Glomerular endothelial cell (primary cell): ENCODE measurements around the gene CCDC197. TPM values are rescaled to one million over a fixed set of nuclear protein-coding genes. Genes with fewer than 3 reads are reported as not detected.

ENCODE experiments used
- DNase-seq: peaks from one replicate; pipeline ENCODE4 v3.0.0-alpha.2; 2011; ENCODE audit warnings: low read depth, low spot score; ENCODE audit errors: extremely low read depth
- total RNA-seq: library from RNA; depleted of rRNA; stranded (reverse); fragments of >200 nt; gene quantifications from 2 replicates; pipeline ENCODE4 v1.2.3, GENCODE V29; 2015

The CCDC197 gene
- total RNA-seq, 1 donor from 2014 or later, result not detected

DNA sequence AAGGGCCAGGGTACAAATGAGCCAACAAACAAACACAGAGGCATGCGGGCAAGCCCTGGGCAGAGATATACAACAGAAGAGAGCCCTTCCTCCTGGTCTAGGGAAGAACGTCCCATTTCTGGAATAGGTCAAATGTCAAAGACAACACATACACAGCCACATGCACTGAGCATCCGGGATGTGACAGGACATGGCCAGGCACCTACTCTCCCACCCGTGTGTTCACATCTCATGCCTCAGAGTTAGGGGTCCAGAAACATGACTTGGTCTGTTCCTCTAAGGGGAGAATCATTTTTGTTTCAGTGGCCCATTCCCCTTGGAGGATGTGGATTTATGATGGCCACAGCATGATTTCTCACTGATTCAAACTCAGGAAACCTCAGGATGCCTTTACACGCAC is 19.9 kb upstream of the CCDC197 start:
- DNase-seq, result no peak

DNA sequence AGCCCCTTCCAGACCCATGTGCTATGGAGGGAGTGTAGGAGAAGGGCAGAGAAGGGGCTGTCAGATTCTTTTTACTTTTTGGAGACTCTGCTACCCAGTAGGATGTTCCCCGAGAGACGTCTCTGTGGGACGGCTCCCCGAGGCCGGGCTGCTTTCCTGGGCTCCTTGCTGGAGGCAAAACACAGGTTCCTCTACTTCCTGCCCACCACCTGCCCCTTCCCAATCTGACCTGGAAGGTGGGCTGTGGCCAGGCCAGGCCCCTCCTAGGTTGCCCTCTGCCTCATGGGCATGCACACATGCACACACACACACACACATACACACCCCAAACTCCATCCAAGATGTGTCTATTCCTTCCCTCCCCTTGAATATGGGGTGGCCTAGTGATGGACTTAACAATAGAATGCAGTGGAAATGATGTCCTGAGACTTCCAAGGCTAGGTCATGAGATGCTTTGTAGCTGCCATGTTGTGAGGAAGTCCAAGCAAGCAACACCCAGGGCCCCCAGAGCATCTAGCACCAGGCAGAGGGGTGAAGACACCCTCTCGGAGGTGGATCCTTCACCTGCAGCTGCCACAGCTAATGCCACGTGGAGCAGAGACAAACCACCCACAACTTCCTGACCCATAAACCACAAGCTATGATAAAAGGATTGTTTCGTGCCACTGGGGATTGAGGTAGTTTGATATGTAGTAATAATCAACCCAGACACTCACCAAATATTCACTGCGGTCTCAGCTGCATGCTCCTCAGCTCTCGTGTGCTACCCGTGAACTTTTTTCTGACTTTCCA is 19.1 kb upstream of the CCDC197 start:
- no peak for DNase-seq

DNA sequence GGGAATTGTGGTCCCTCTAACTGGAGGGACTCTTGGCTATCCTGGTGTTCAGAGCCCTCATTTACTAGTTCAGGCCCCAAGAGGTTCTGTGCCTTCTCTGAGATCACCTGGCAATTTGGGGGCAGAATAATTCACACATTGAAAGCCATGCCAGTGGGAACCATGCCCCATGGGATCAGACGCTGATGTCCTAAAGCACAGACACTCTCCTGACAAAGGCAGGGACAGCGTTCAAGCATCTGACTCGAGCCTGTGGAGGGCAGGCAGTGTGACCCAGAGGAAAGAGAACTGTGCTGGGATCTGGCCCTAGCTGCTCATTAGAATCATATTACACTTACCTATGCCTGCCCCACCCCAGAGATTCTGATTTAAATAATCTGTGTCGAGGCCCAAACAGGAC is 18.4 kb upstream of the CCDC197 start:
- DNase-seq, result no peak

DNA sequence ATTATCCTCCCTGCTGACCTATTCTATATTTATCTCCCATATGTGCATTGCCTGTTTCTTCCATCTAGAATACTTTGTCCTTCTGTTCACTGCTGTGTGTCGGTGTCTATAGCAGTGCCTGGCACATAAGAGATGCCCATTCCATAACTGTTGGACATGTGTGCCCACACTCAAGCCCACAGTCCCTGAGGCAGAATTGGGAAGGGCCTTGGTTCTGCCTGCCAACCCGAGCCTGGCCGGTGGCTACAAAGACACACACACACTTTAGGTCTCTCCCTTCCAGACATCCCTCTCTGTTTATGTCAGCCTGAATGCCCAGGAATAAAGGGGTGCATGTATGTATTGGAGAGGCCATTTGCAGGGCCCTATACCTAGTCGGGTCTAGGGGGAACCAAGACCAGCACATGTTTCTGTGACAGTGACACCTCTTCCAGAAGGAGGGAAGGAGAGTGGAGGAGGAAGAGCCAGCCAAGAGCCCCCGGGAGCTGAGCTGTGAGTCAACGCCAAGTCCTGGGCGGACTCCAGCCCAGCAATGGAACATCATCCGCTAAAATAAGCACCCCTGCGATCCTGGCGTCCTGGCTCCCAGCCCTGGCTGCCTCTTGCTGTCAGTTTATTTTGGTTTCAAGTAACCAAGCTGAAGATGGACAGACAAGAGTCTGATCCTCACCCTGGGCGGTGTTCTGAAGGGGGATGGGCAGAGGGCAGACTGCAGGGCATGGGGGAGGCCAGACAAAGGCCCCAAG is 16.5 kb upstream of the CCDC197 start:
- no peak for DNase-seq

DNA sequence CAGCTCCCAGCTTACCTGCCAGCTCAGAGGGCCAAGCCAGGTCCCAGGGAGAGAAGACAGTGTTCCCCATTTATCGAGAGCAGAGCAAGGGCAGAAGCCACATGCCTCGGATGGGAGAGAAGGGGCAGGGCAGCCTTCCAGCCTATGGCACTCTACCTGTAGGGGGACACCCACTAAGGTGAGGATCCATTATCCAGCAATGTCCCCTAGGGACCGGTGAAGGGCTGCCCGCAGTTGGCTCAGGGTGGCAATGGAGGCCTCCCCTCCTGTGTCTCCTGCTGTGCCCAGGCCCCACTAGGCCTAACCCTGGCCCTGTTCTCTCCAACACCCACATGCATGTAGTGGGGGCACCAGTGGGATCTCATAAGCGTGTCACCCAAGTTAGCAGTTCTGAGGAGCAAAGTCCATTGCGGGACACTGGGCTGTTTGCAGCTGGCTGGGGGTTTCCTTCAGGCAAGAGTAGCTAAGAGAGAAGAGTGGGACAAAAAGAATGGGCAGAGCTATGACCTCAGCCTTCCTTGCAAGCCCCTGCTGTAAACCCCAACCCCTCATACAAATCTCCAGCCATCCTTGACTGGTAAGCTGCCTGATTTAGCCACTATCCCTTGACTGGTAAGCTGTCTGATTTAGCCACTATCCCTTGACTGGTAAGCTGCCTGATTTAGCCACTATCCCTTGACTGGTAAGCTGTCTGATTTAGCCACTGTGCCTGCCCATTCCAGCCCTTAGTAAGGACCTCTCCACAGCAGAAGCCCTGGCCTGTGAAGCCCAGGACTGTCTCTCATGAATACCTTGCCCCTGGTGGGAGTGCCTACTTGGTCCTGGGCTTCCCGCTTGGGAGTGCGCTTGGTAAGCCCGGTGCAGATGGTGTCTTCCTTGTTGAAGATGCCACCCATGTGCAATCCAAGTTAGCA is 15.5 kb upstream of the CCDC197 start:
- DNase-seq, result no peak

DNA sequence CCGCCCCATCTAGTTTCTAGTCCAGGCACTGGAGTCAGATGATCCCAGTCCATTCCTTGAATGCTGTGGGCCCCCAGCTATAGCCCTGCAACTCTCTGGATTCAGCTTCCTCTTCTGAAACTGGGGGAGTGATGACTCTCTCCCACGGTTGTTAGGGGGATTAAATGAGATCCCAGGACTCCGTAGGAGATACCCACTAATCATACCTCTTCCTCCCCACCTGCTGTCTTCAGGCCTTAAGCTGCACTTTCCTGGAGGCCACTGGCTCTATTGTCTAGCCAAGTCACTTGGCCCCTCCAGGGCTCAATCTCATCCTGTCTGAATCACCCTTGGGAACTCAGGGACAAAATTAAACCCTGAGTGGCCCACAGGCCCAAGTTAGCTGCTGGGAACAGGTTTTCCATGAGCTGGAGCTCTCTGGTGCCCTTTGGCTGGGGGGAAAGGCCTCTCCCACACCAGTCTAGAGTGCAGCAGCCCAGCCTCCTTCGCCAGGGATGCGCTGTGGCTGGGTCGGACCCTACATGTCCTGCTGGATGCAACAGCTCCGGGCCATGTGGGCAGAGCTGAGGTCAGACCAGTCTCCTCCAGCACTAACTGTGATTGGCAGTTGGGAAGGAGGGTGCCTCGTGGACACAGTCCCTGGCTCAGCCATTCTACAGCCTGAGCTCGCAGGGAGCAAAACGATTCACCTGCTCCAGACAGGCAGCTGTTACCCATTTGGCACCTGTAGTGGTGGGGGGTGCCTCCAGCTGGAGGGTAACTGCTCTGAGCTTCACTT is 14.7 kb upstream of the CCDC197 start:
- no peak for DNase-seq

DNA sequence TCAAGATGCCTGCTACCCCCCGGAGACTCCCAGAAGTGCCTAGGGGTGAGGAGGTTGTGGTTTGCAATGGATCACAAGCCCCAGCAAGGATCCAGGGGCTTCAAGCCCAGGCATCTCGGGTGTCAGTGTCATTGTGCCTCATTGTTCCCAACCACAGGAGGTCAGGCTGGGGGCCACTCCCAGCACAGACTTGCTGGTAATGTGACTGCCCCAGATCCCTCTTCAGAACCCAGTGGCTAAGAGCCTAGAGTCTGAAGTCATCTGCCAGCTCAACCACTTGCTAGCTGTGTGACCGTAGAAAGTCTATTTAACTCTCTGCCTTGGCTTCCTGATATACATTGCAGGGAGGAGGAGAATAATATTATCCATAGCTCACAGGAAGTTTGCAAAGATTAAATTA is 13.0 kb upstream of the CCDC197 start:
- no peak for DNase-seq

DNA sequence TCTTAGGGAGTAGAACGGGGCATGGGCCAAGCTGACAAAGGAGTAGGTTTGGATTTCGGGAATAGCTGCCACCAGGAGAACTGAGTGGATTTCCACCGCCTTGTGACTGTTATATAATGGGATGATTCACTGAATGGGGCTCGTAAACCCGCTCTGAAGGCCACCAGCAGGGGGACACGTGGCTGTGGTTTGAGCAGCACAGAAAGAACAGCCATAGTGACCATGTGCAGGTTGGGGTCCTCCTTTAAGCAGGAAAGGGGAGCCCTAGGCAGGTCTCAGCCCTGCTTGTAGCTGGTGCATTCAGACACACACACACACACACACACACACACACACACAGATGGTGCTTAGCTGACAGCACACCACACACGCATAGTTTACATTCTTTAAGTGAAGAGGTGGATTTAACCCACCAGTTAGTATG is 12.1 kb upstream of the CCDC197 start:
- no peak for DNase-seq

DNA sequence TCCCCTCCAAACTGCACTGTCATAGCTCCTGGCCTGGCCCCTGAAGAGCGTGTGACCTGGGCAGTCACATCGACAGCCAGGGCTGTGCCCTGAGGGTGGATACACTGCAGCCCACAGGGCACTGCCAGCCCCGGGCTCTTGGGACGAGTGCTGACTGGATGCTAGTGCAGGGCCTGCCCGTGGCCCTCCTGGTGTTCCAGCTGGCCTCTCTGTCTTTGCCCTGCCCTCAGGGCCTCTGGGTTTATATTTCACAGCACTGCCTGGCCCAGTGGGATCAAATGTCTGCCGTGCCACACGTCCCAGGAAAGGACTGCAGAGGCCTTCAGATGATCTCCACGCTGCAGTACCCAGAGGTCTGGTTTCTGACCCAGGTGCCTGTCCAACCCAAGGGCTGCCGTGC is 10.1 kb upstream of the CCDC197 start:
- DNase-seq, result no peak

DNA sequence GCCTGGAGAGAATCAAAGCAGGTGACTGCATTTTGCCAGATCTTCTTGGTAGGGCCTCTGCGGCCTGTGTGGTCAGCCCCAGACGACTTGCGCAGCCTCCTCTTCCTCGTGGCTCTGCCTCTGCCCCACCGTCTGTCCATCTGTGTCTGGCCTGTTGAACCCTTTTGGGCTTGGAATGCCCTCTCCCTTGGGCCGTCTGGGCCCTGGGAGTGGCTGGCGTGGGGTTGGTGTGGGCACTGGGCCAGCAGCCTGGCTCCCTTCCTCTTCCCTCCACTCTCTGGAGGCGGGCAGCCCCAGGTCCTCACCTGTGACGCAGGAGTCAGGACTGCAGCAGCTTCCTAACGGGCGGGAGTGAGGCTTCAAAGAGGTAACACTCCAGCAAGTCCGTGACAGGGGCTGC is 9.7 kb upstream of the CCDC197 start:
- no peak for DNase-seq

DNA sequence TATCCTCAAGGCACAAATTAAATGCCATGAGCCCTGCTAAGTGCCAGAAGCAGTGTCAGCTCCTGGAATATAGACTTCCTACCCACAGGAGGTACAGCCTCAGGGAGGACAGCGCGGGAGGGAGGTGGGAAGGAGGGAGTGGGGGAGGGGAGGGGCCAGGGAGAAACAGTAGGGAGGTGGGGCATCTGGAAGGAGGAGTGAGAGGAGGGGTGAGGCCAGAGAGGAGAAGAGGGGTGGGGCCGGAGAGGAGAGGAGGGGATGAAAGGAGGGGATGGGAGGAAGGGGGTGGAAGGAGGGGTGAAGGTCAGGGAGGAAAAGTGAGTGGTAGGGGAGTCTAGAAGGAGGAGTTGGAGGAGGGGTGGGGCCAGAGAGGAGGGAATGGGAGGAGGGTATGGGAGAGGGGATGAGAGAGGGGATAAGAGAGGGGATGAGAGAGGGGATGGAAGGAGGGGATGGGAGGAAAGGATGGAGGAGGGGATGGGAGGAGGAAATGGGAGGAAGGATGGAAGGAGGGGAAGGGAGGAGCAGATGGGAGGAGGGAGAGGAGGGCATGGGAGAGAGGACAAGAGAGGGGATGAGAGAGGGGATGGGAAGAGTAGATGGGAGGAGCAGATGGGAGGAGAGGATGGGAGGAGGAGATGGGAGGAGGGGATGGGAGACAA is 9.2 kb upstream of the CCDC197 start:
- no peak for DNase-seq

DNA sequence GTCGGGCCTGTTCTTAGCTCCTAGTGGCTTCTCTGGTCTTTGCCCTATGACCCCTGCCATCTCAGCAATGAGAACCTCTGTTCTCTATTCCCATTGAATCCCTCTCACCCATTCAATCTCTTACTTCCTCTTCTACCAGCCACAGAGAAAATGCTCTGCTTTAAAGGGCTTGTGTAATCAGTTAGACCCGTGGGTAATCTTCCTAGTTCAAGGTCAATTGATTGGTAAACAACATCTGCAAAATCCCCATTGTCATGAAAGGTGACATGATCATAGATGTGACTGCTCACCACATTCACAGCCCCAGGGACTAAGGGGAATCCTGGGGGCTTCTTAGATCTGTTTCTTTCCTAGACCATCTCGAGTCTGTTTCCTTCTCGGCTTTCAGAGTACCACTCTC is 7.2 kb upstream of the CCDC197 start:
- no peak for DNase-seq

DNA sequence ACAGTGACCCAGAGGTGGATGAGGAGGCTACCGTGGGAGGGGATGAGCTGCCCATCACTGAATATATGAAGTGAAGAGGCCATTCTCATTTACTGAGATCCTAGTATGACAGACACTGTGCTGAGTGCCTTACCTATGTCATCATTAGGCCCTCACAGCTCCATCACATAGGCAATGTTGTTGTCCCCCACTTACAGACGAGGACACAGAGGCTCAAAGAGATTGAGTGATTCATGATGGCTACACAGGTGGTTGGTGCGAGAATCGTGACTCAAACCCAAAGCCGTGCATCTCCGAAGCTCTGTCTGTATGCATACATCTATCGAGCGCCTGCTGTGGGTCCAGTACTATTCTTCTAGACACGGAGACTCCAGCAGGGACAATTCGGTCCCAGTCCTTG is 5.9 kb upstream of the CCDC197 start:
- DNase-seq, result no peak

DNA sequence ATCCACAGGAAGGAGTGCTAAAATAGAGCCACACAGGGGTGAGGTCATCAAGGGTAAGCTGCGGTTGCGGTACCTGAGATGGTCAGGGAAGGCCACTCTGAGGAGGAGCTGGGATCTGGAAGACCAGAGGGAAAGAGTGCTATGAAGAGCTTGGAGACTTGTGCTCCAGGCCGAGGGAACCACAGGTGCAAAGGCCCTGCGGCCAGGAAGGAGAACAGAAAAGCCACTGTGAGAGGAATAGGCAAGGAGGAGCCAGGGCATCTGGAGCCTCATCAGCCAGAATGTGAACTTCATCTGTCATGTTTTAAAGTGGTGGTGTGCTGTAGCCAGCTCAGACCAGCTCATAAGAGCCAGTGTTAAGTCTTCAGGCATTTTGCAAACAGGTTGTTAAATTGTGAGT is 5.5 kb upstream of the CCDC197 start:
- DNase-seq, result no peak

DNA sequence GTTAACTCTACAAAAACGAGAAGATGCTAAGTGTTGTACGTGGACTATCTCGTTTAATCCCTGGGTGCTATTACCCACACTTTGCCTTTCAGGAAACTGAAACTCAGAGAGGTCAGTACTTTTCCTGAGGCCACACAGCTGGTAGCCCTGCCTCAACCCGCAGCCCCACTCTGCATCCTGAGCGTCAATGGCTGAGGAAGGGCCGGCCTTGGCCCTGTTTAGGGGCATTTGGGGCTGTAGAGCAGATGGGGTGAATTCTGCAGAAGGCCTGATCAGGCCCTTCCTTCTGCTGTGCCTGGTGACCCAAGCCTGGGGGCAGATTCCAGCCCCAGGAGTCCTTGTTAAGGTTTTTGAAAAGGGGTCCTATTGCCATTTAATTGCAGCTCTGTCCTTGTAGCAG is 3.7 kb upstream of the CCDC197 start:
- no peak for DNase-seq

DNA sequence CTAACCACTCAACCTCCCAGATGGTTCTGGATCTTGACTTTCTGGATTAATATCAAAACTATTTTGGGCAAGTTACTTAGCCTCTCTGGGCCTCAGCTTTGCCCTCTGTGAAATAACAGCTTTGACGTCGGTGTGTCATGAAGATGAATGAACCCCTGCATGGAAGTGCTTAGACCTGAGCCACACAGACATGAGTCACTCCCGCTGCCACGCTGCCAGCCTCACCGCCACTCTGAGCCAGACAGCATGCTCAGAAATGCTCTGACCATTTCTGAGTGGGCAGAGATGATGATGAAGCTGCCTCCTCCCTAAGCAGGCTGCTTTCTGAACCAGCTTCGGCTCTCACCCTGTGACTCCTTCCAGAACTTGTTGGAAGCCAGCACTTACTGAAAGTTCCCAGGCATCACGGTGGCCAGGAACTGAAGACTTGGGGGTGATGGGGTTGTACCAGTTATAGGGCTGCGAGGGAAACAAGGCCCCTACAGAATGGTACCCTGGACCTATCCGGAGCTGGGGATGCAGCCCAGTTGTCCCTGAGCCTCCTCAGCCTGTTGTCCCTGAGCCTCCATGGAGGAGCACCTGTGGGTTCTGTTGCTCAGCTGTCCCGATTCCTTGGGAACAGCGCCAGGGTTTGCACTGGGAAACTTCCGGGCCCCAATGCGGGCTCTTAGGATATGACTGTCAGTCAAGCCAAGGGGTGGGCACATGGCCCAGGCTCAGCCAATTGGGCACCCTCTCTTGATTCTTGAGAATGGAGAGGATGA is 2.0 kb upstream of the CCDC197 start:
- DNase-seq, result no peak

DNA sequence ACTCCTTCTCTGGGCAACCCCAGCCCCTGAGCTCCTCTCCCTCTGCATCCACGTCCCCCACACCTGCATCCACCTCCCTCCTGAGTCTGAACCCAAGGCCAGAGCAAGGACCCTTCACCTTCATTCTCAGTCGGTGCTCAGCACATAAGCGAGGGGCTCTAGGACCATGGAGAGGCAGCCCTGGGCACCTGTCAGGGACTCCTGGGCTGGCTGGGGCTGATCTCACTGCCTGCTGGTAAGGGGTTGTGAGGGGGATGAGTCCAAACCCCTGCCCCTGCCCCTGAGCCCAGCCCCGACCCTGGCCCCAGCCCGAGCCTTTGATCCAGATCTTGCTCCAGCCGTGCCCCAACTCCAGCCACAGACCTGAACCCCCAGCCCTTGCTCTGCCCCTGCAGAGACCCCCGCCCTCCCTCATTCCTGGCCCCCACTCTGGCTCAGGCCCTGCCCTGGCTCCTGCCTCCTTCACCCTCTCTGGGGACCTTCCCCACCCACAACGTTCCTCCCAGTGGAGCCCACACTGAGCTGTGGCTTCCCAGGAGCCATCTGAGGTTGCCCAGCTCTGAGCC is 888 bp upstream of the CCDC197 start:
- DNase-seq, result no peak

DNA sequence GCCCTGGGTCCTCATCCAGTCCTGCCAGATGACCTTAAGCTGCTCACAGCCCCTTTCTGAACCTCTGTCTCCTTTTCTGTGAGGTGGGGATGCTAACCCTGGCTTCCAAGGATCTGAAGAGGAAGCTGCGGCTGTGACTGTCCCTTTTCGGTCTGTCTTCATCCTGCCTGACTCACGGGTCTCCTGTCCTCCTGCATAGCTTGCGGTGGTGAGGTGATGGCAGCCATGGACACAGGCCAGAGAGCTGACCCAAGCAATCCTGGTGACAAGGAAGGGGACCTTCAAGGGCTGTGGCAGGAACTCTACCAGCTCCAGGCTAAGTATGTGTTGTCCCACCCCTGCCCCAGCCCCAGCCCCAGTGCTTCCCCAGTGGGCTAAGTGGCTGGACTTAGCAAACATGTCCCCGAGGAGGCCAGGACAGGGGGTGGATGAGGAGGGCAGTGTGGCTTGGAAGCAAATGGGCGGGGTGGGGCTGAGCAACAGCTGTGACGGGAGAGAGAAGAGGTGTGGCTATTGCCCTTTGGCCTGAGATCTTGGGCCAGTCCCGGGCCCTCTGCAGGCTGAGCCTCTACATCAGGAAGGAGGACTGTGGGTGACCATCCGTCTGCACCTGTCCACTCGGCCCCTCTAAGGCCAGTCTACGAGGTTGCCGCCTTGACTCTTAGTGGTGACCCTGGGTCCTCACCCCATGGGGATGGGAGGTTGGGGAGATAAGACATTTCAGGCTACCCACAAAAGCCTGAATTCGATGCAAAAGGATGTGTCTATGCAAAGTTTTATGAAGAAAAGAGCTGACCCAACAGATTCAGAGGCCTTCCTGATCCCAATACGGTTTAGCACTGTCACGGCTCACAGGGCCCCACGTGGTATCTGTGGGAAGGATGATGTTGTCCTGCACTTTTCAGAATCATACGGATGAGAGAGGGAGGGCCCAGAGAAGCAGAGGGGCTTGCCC is 1.1 kb downstream of the CCDC197 start:
- no peak for DNase-seq
